ENCODE data around the gene VEZT. TPM values are rescaled to one million over a fixed set of nuclear protein-coding genes. Genes with fewer than 3 reads are reported as not detected.
A peak's percentile ranks its signal among the peaks of the same experiment; 100 is the strongest.
"Not testable (repeated sequence)": the region's sequence is repeated elsewhere in the genome, so short reads cannot be mapped to it uniquely, and the experiment has no call there.

VEZT gene
- total RNA-seq, 1 donor from 2014 or later: 126 TPM

- Mint-ChIP-seq H3K4me1 (ENCODE audit: low read depth) (peaks cover 16% of the 10 kb centered on the region), H3K27ac (peak overlapping the region; percentile 45), H3K27me3 (no peaks in the 10 kb centered on the region), H3K9me3 (ENCODE audit: low read depth) (peaks cover 3% of the 10 kb centered on the region), H3K4me3 (ENCODE audit: low read depth) (no peak overlapping the region), H3K36me3 (ENCODE audit: insufficient read depth) (peaks cover 13% of the 10 kb centered on the region)
- TF ChIP-seq, protein P1, sequence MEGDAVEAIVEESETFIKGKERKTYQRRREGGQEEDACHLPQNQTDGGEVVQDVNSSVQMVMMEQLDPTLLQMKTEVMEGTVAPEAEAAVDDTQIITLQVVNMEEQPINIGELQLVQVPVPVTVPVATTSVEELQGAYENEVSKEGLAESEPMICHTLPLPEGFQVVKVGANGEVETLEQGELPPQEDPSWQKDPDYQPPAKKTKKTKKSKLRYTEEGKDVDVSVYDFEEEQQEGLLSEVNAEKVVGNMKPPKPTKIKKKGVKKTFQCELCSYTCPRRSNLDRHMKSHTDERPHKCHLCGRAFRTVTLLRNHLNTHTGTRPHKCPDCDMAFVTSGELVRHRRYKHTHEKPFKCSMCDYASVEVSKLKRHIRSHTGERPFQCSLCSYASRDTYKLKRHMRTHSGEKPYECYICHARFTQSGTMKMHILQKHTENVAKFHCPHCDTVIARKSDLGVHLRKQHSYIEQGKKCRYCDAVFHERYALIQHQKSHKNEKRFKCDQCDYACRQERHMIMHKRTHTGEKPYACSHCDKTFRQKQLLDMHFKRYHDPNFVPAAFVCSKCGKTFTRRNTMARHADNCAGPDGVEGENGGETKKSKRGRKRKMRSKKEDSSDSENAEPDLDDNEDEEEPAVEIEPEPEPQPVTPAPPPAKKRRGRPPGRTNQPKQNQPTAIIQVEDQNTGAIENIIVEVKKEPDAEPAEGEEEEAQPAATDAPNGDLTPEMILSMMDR (IDR thresholded peaks at IDR 0.05; ENCODE audit: unreplicated experiment): no peak
- no peak for DNase-seq (ENCODE audit: low spot score, unreplicated experiment)
Measured at GRCh38 chr12:95230313-95230712, 12.7 kb downstream of the VEZT start.

DNA sequence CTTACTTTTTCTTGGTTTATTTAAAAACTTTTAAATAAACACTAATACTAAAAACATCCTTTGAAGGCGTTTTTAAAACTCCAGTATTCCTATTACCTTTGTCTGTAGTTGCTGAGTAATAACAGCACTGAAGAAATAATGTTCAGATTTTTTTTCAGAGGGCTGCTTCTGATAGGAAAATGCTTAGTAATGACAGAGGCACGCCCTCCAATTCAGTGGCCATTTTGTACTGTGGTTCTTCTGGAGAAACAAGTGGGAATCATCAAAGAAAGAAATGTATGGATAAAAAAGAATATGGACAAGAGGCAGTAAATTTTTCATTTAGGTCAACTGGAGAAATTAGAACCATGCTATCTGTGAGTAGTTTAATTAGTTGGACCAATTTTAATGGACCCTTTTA is 13.6 kb downstream of the VEZT start:
- Mint-ChIP-seq H3K4me1 (ENCODE audit: low read depth) (peaks cover 16% of the 10 kb centered on the region), H3K9me3 (ENCODE audit: low read depth) (peaks cover 3% of the 10 kb centered on the region), H3K4me3 (ENCODE audit: low read depth) (no peak overlapping the region), H3K36me3 (ENCODE audit: insufficient read depth) (peaks cover 15% of the 10 kb centered on the region), H3K27ac (no peak overlapping the region), H3K27me3 (no peaks in the 10 kb centered on the region)
- DNase-seq (ENCODE audit: low spot score, unreplicated experiment): no peak
- TF ChIP-seq, protein P1 (IDR thresholded peaks at IDR 0.05; ENCODE audit: unreplicated experiment): no peak

DNA sequence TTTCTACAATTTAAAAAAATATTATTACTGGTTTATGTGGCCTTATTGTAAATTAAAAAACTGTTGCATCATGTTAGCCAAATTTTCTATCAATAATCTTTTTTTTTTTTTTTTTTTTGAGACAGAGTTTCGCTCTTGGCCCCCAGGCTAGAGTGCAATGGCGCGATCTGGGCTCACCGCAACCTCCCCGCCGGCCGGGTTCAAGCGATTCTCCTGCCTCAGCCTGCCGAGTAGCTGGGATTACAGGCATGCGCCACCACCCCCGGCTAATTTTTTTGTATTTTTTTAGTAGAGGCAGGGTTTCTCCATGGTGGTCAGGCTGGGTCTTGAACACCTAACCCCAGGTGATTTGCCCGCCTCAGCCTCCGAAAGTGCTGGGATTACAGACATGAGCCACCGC is 16.6 kb downstream of the VEZT start:
- not testable (repeated sequence) for H3K9me3 Mint-ChIP-seq (ENCODE audit: low read depth); H3K4me3 Mint-ChIP-seq (ENCODE audit: low read depth); H3K27me3 Mint-ChIP-seq; DNase-seq (ENCODE audit: low spot score, unreplicated experiment); H3K27ac Mint-ChIP-seq
- Mint-ChIP-seq H3K36me3 (ENCODE audit: insufficient read depth) (peaks cover 28% of the 10 kb centered on the region), H3K4me1 (ENCODE audit: low read depth) (peaks cover 17% of the 10 kb centered on the region)

DNA sequence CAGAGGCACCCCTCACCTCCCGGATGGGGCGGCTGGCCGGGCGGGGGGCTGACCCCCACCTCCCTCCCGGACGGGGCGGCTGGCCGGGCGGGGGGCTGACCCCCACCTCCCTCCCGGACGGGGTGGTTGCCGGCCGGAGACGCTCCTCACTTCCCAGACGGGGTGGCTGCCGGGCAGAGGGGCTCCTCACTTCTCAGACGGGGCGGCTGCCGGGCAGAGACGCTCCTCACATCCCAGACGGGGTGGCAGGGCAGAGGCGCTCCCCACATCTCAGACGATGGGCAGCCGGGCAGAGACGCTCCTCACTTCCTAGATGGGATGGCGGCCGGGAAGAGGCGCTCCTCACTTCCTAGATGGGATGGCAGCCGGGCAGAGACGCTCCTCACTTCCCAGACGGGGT is 18.0 kb downstream of the VEZT start:
- DNase-seq (ENCODE audit: low spot score, unreplicated experiment); H3K9me3 Mint-ChIP-seq (ENCODE audit: low read depth); H3K27ac Mint-ChIP-seq; H3K4me3 Mint-ChIP-seq (ENCODE audit: low read depth); H3K27me3 Mint-ChIP-seq: not testable (repeated sequence)
- Mint-ChIP-seq H3K4me1 (ENCODE audit: low read depth) (peaks cover 18% of the 10 kb centered on the region), H3K36me3 (ENCODE audit: insufficient read depth) (peaks cover 28% of the 10 kb centered on the region)

- Mint-ChIP-seq H3K36me3 (ENCODE audit: insufficient read depth) (peaks cover 29% of the 10 kb centered on the region), H3K9me3 (ENCODE audit: low read depth) (peaks cover 3% of the 10 kb centered on the region), H3K27ac (peak overlapping the region; percentile 19), H3K4me1 (ENCODE audit: low read depth) (peaks cover 13% of the 10 kb centered on the region), H3K27me3 (no peaks in the 10 kb centered on the region), H3K4me3 (ENCODE audit: low read depth) (no peak overlapping the region)
- TF ChIP-seq, protein P1 (IDR thresholded peaks at IDR 0.05; ENCODE audit: unreplicated experiment): no peak
- no peak for DNase-seq (ENCODE audit: low spot score, unreplicated experiment)
Measured at GRCh38 chr12:95237315-95237714, 19.7 kb downstream of the VEZT start.

- Mint-ChIP-seq H3K4me3 (ENCODE audit: low read depth) (no peak overlapping the region), H3K36me3 (ENCODE audit: insufficient read depth) (peaks cover 23% of the 10 kb centered on the region), H3K27ac (no peak overlapping the region), H3K4me1 (ENCODE audit: low read depth) (peaks cover 11% of the 10 kb centered on the region), H3K9me3 (ENCODE audit: low read depth) (peaks cover 3% of the 10 kb centered on the region), H3K27me3 (no peaks in the 10 kb centered on the region)
- TF ChIP-seq, protein P1 (IDR thresholded peaks at IDR 0.05; ENCODE audit: unreplicated experiment): no peak
- no peak for DNase-seq (ENCODE audit: low spot score, unreplicated experiment)
Measured at GRCh38 chr12:95238150-95238549, 20.5 kb downstream of the VEZT start.

All from progenitor cell of endocrine pancreas (in vitro differentiated cells).